Gastroesophageal sphincter (tissue), 4 donors: ENCODE measurements around the gene EXOC4. TPM values are rescaled to one million over a fixed set of nuclear protein-coding genes. Genes with fewer than 3 reads are reported as not detected.

Experiments used
- ATAC-seq: fragments of 150-250 bp; one replicate; pipeline ENCODE4 v1.9.1; 2016; ENCODE audit warnings: mild to moderate bottlenecking, moderate library complexity
- H3K27ac ChIP-seq, 4 donors: fragments of 200-600 bp; sonication (generic) in 3 of 4; 1 replicate in 3 of 4; 2 replicates in 1 of 4; pipeline ENCODE4 v1.5.1; 2016 to 2019
- H3K27me3 ChIP-seq: fragments of 200-600 bp; sonication (generic); one replicate; pipeline ENCODE4 v1.5.1; 2019
- H3K36me3 ChIP-seq, 2 donors: fragments of 200-600 bp; sonication (generic); one replicate each; pipeline ENCODE4 v1.5.1; 2019; ENCODE audit warnings: control low read depth in 1 of 2
- H3K4me1 ChIP-seq, 3 donors: fragments of 200-600 bp; sonication (generic); 1 replicate in 2 of 3; 2 replicates in 1 of 3; pipeline ENCODE4 v1.5.1; 2016 to 2019; ENCODE audit warnings: control low read depth in 2 of 3
- H3K4me3 ChIP-seq, 2 donors: fragments of 200-600 bp; sonication (generic); one replicate each; pipeline ENCODE4 v1.5.1; 2019; ENCODE audit warnings: mild to moderate bottlenecking in 1 of 2, moderate library complexity in 1 of 2
- H3K9me3 ChIP-seq, 3 donors: fragments of 200-600 bp; sonication (generic); one replicate each; pipeline ENCODE4 v1.5.1; 2017 to 2019; ENCODE audit warnings: control low read depth in 2 of 3
- CTCF ChIP-seq, 4 experiments: fragments of 200-600 bp in 2 of 4; fragments of 450-650 bp in 2 of 4; sonication (generic) in 1 of 4; IDR thresholded peaks; one replicate each; pipeline ENCODE4 v1.5.1; 2017 to 2019; ENCODE audit warnings: antibody characterized with exemption in 4 of 4, mild to moderate bottlenecking in 2 of 4, moderate library complexity in 2 of 4
- EP300 ChIP-seq: sonication (generic); formaldehyde crosslinking; IDR thresholded peaks from one replicate; pipeline ENCODE4 v1.6.1; 2017; ENCODE audit warnings: antibody characterized with exemption, mild to moderate bottlenecking
- POLR2A ChIP-seq, 2 donors: fragments of 450-650 bp; IDR thresholded peaks; one replicate each; pipeline ENCODE4 v1.6.1; 2017; ENCODE audit warnings: antibody characterized with exemption in 2 of 2, mild to moderate bottlenecking in 2 of 2, moderate library complexity in 1 of 2
- POLR2AphosphoS5 ChIP-seq: sonication (generic); formaldehyde crosslinking; IDR thresholded peaks from one replicate; pipeline ENCODE4 v1.6.1; 2017; ENCODE audit warnings: antibody characterized with exemption
- WGBS, 2 donors: methylation state at CpG; one replicate each; pipeline ENCODE4 v1.1.5; 2018; ENCODE audit warnings: low coverage in 1 of 2; 5-methylcytosine and 5-hydroxymethylcytosine counted together
- total RNA-seq, 4 donors: library from RNA; depleted of rRNA; stranded (reverse); fragments of >200 nt; gene quantifications; one replicate each; pipeline ENCODE4 v1.1.0, GENCODE V29; 2016

Gene EXOC4
- total RNA-seq, 4 donors from 2014 or later, result 46.3 to 85.8 (median 51.9) TPM

- H3K36me3 ChIP-seq, result no peaks in the 10 kb centered on the region
- TF ChIP-seq CTCF (IDR thresholded peaks at IDR 0.05) (no peak), EP300 (no peak), POLR2AphosphoS5 (no peak), POLR2A (IDR thresholded peaks at IDR 0.05) (no peak)
- H3K27me3 ChIP-seq, result no peaks in the 10 kb centered on the region
- no peak overlapping the region for H3K4me3 ChIP-seq
- peaks cover 2 to 14% (median 7%) of the 10 kb centered on the region in 3 donors for H3K4me1 ChIP-seq
- H3K27ac ChIP-seq, result no peak overlapping the region
- ATAC-seq, result no peak
- WGBS, 2 donors, result 32 to 53% methylated on average over 3 of the region's 3 CpGs
- no peaks in the 10 kb centered on the region for H3K9me3 ChIP-seq
Observed at GRCh38 chr7:133650069-133650468, 397.2 kb downstream of the EXOC4 start.

DNA sequence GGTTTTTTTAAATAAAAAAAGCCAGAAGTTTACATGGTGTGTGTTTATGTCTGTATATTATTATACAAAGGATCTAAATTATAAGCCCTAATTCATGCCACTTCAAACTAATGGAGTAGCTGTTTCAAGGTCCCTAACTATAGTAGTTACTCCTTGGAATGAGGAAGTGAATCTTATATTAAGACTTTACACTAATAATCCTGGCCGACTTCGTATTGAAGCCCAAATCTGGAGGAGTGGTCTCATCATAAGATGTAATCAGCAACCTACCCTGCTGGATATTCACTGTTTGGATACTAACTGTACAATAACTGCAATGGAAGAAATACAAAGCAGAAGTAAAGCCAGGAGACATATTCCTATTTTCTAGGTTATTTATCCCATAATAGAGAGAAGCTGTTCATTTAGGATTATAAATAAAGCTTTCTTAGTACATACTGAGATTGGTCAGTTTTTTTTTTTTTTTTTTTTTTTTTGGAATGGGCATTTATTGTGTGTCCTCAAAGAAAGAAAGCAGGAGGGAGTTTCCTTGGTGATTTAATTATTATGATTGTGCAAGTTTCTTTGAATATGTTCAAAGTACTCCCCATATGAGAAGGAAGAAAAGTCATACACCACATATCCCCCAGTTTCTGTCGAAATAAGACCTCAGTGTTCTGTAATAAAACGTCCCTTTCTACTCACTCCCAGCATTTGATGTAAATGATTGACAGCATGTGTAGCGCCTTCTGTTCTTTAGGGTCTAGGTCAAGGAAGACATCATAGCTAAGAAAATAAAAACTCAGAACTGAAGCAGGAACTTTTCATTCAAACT, 397.8 kb downstream of the EXOC4 start:
- no peaks in the 10 kb centered on the region for H3K27me3 ChIP-seq
- TF ChIP-seq EP300 (no peak), POLR2A (IDR thresholded peaks at IDR 0.05) (no peak), CTCF (IDR thresholded peaks at IDR 0.05) (no peak), POLR2AphosphoS5 (no peak)
- no peak overlapping the region for H3K4me3 ChIP-seq
- ATAC-seq, result no peak
- H3K4me1 ChIP-seq, result peaks cover 2 to 13% (median 7%) of the 10 kb centered on the region in 3 donors
- WGBS, 2 donors, result 78 to 82% methylated on average over 5 of the region's 5 CpGs
- no peaks in the 10 kb centered on the region for H3K9me3 ChIP-seq
- H3K36me3 ChIP-seq, result no peaks in the 10 kb centered on the region
- H3K27ac ChIP-seq, result no peak overlapping the region

GRCh38 chr7:133652547-133652946, 399.7 kb downstream of the EXOC4 start:
- Histone ChIP-seq H3K36me3 (no peaks in the 10 kb centered on the region), H3K27ac (no peak overlapping the region), H3K27me3 (no peaks in the 10 kb centered on the region), H3K4me1 (no peaks in the 10 kb centered on the region), H3K4me3 (no peak overlapping the region), H3K9me3 (no peaks in the 10 kb centered on the region)
- no peak for TF ChIP-seq EP300
- 89 to 95% methylated on average over 3 of the region's 3 CpGs for WGBS, 2 donors
- no peak for ATAC-seq

GRCh38 chr7:133654547-133654946, 401.7 kb downstream of the EXOC4 start:
- no peak for ATAC-seq
- 90 to 94% methylated on average over 2 to 4 of the region's 4 CpGs for WGBS, 2 donors
- TF ChIP-seq CTCF (IDR thresholded peaks at IDR 0.05) (no peak), EP300 (no peak), POLR2AphosphoS5 (no peak), POLR2A (IDR thresholded peaks at IDR 0.05) (no peak)
- Histone ChIP-seq H3K9me3 (no peaks in the 10 kb centered on the region), H3K4me1 (no peaks in the 10 kb centered on the region), H3K36me3 (no peaks in the 10 kb centered on the region), H3K27ac (no peak overlapping the region), H3K4me3 (no peak overlapping the region), H3K27me3 (no peaks in the 10 kb centered on the region)

- TF ChIP-seq POLR2A (IDR thresholded peaks at IDR 0.05) (no peak), EP300 (no peak), POLR2AphosphoS5 (no peak), CTCF (IDR thresholded peaks at IDR 0.05) (no peak)
- Histone ChIP-seq H3K27ac (no peak overlapping the region), H3K9me3 (no peaks in the 10 kb centered on the region), H3K4me3 (no peak overlapping the region), H3K27me3 (no peaks in the 10 kb centered on the region), H3K4me1 (no peaks in the 10 kb centered on the region), H3K36me3 (peaks cover 0 to 5% of the 10 kb centered on the region in 2 donors)
- ATAC-seq, result no peak
- 93 to 96% methylated on average over 4 of the region's 4 CpGs for WGBS, 2 donors
Observed at GRCh38 chr7:133662276-133662675, 409.4 kb downstream of the EXOC4 start.
